SK-N-SH (cell line): ENCODE measurements around the gene ARMH2.
A peak's percentile ranks its signal among the peaks of the same experiment; 100 is the strongest.

Experiments used
- CHD2 ChIP-seq: fragments of 150-350 bp; IDR thresholded peaks from 2 replicates; pipeline ENCODE4 v1.6.1; 2018; ENCODE audit warnings: low read length; ENCODE audit not compliant: partially characterized antibody
- CTCF ChIP-seq: fragments of 200-600 bp; sonication (generic); IDR thresholded peaks from 2 replicates; pipeline ENCODE4 v1.6.1; 2017; ENCODE audit warnings: antibody characterized with exemption, mild to moderate bottlenecking, moderate library complexity
- EP300 ChIP-seq, 2 experiments: IDR thresholded peaks; 2 replicates each; pipeline versions ENCODE4 v1.4.0 to v1.6.1; 2012; ENCODE audit warnings: borderline replicate concordance in 1 of 2, low read depth in 1 of 2, low read length in 1 of 2
- POLR2AphosphoS5 ChIP-seq: IDR thresholded peaks from 2 replicates; pipeline ENCODE4 v1.6.1; 2012; ENCODE audit warnings: low read depth, low read length
- RAD21 ChIP-seq: IDR thresholded peaks from 2 replicates; pipeline ENCODE4 v1.6.1; 2012; ENCODE audit warnings: mild to moderate bottlenecking, low read length
- RCOR1 ChIP-seq: fragments of 150-350 bp; IDR thresholded peaks from 2 replicates; pipeline ENCODE4 v1.6.1; 2017; ENCODE audit warnings: antibody characterized with exemption, low read length
- RFX5 ChIP-seq: IDR thresholded peaks from 2 replicates; pipeline ENCODE4 v1.6.1; 2012; ENCODE audit warnings: mild to moderate bottlenecking, improper control_type of control experiment, low read length
- TEAD4 ChIP-seq: IDR thresholded peaks from 2 replicates; pipeline ENCODE4 v1.4.0; 2012; ENCODE audit warnings: mild to moderate bottlenecking, borderline replicate concordance; ENCODE audit not compliant: insufficient read depth

GRCh38 chr6:24827162-24827561, 28.4 kb upstream of the ARMH2 start:
- TF ChIP-seq CTCF (0 out of 2 replicates have a peak, but pooled peaks have one; percentile 11), EP300 (IDR thresholded peaks at IDR 0.05; ENCODE audit: borderline replicate concordance in 1 of 2, low read depth in 1 of 2, low read length in 1 of 2) (no peak), CHD2 (no peak), TEAD4 (no peak), POLR2AphosphoS5 (no peak), RAD21 (peak; percentile 41), RCOR1 (no peak), RFX5 (no peak)
